ENCODE data around the gene BBX. TPM values are rescaled to one million over a fixed set of nuclear protein-coding genes. Genes with fewer than 3 reads are reported as not detected.

Gene BBX
- total RNA-seq, 1 experiment from 2014 or later = 45.0 TPM

GRCh38 chr3:107765524-107765923 lies 242.8 kb downstream of the BBX start:
- H3K36me3 Mint-ChIP-seq = peaks cover 11% of the 10 kb centered on the region
- POLR2A ChIA-PET = no interaction called here
- DNase-seq (ENCODE audit: low spot score) (peak; percentile 15), ATAC-seq (peak; percentile 65)
- H3K4me3 Mint-ChIP-seq = no peak overlapping the region
- no peak overlapping the region for H3K27ac Mint-ChIP-seq
- TF ChIP-seq, protein P1, sequence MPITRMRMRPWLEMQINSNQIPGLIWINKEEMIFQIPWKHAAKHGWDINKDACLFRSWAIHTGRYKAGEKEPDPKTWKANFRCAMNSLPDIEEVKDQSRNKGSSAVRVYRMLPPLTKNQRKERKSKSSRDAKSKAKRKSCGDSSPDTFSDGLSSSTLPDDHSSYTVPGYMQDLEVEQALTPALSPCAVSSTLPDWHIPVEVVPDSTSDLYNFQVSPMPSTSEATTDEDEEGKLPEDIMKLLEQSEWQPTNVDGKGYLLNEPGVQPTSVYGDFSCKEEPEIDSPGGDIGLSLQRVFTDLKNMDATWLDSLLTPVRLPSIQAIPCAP (CRISPR knock-in tag; IDR thresholded peaks at IDR 0.05) = no peak
- TF ChIP-seq RELA (CRISPR knock-in tag; IDR thresholded peaks at IDR 0.05; ENCODE audit: borderline replicate concordance) (no peak), ETV6 (CRISPR knock-in tag; IDR thresholded peaks at IDR 0.05) (no peak)
- H3K4me1 Mint-ChIP-seq = no peaks in the 10 kb centered on the region
- no peaks in the 10 kb centered on the region for H3K27me3 Mint-ChIP-seq (ENCODE audit: low read depth)
- CTCF ChIA-PET = interaction anchor here (0.6 to 1.5 kb wide), 5 partner anchors 8 to 184 kb away, joined by 3 to 4 read pairs (median 3); no protein-coding TSS in a partner anchor
- H3K9me3 Mint-ChIP-seq = peaks cover 6% of the 10 kb centered on the region

DNA sequence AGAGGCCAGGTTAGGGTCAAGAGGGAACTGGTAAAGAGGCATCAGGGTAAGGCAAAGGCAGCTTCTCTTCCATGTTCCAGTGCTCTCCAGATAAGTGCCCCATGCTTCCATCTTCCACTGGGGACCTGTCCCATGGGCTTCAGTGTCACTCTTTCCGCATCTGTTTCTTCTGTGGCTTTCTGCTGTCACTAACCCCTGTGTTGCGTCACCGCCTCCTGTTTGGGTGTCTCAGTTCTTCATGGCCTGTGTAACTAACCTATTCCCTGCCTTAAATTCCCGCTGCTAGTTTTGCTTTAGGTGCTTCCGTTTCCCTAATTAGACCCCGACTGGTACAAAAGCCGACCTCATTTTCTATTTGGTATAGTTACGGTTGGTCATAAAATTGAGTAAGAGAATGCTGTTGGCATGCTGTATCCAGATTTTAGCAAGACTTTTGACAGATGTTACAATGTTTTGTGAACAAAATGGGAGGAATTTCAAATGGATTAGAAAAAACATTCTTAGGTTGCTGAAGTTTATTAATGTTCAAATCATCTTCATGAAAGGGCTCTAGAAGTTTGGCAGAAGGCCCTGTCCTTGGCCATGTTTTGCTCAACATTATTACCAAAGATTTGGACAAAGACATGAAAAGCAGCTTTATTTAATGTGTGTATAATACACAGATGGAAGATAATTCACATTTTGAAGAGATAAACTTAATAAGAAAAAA lies 245.3 kb downstream of the BBX start:
- ATAC-seq = no peak
- POLR2A ChIA-PET = no interaction called here
- Mint-ChIP-seq H3K4me3 (no peak overlapping the region), H3K36me3 (peaks cover 17% of the 10 kb centered on the region), H3K4me1 (no peaks in the 10 kb centered on the region), H3K27ac (no peak overlapping the region), H3K9me3 (peaks cover 6% of the 10 kb centered on the region), H3K27me3 (ENCODE audit: low read depth) (no peaks in the 10 kb centered on the region)
- DNase-seq (ENCODE audit: low spot score) = no peak
- TF ChIP-seq TCF7 (CRISPR knock-in tag; IDR thresholded peaks at IDR 0.05; ENCODE audit: low read depth) = no peak
- TF ChIP-seq, protein P2, sequence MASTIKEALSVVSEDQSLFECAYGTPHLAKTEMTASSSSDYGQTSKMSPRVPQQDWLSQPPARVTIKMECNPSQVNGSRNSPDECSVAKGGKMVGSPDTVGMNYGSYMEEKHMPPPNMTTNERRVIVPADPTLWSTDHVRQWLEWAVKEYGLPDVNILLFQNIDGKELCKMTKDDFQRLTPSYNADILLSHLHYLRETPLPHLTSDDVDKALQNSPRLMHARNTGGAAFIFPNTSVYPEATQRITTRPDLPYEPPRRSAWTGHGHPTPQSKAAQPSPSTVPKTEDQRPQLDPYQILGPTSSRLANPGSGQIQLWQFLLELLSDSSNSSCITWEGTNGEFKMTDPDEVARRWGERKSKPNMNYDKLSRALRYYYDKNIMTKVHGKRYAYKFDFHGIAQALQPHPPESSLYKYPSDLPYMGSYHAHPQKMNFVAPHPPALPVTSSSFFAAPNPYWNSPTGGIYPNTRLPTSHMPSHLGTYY (CRISPR knock-in tag; IDR thresholded peaks at IDR 0.05) = no peak
- no peak for TF ChIP-seq GTF2I (CRISPR knock-in tag; conservative IDR thresholded peaks at IDR 0.05)
- CTCF ChIA-PET = no interaction called here

DNA sequence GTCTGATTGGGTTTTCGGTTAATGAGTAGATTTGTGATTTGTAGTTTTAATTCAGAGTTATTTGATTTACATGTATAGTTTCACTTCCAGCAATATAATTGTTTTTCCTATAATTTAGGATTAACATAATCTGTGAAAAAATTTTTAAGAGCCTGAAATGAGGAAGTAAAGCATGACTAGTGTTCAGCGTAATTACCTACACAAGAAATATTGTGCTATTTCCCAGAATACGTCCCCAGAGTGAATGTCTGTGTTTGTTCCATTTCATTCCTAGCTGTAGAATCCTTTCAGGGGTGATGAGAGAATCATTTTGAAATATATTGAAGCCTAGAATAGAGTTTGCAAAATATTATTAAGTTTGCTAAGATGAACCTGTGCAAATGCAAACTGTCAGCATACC lies 247.1 kb downstream of the BBX start:
- TF ChIP-seq E2F4 (CRISPR knock-in tag; IDR thresholded peaks at IDR 0.05; ENCODE audit: borderline replicate concordance, low read depth) = no peak
- TF ChIP-seq MAX (CRISPR knock-in tag; IDR thresholded peaks at IDR 0.05) = no peak
- Mint-ChIP-seq H3K36me3 (peaks cover 23% of the 10 kb centered on the region), H3K27ac (no peak overlapping the region), H3K4me3 (no peak overlapping the region), H3K27me3 (ENCODE audit: low read depth) (no peaks in the 10 kb centered on the region), H3K4me1 (peaks cover 6% of the 10 kb centered on the region), H3K9me3 (peaks cover 6% of the 10 kb centered on the region)
- ATAC-seq (no peak), DNase-seq (ENCODE audit: low spot score) (no peak)
- ChIA-PET POLR2A (no interaction called here), CTCF (no interaction called here)

DNA sequence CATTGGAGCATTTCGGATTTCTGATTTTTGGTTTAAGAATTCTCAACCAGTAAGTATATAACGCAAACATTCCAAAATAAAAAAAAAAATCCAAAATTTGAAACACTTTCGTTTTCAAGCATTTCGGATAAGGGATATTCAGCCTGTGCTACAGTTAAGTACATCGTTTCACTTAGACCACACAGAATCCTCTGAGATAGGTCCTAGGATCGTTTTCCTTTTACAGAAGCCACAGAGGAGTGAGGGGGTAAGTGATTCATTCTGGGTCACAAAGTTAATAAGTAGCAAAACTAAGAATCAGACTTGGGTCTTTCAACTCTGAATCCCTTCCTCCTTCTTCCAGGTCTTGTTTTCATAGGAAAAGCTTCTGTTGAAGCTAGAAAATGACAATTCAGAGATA lies 249.3 kb downstream of the BBX start:
- Mint-ChIP-seq H3K4me3 (no peak overlapping the region), H3K4me1 (peaks cover 6% of the 10 kb centered on the region), H3K27ac (no peak overlapping the region), H3K36me3 (peaks cover 13% of the 10 kb centered on the region; the same call in 1 of the 2 replicates), H3K27me3 (ENCODE audit: low read depth) (no peaks in the 10 kb centered on the region), H3K9me3 (no peaks in the 10 kb centered on the region)
- DNase-seq (ENCODE audit: low spot score) (no peak), ATAC-seq (no peak)
- POLR2A ChIA-PET = no interaction called here
- TF ChIP-seq NR3C1 (CRISPR knock-in tag; conservative IDR thresholded peaks at IDR 0.05; ENCODE audit: low read depth) = no peak
- TF ChIP-seq, protein P3, sequence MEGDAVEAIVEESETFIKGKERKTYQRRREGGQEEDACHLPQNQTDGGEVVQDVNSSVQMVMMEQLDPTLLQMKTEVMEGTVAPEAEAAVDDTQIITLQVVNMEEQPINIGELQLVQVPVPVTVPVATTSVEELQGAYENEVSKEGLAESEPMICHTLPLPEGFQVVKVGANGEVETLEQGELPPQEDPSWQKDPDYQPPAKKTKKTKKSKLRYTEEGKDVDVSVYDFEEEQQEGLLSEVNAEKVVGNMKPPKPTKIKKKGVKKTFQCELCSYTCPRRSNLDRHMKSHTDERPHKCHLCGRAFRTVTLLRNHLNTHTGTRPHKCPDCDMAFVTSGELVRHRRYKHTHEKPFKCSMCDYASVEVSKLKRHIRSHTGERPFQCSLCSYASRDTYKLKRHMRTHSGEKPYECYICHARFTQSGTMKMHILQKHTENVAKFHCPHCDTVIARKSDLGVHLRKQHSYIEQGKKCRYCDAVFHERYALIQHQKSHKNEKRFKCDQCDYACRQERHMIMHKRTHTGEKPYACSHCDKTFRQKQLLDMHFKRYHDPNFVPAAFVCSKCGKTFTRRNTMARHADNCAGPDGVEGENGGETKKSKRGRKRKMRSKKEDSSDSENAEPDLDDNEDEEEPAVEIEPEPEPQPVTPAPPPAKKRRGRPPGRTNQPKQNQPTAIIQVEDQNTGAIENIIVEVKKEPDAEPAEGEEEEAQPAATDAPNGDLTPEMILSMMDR (IDR thresholded peaks at IDR 0.05) = no peak
- TF ChIP-seq, protein P4, sequence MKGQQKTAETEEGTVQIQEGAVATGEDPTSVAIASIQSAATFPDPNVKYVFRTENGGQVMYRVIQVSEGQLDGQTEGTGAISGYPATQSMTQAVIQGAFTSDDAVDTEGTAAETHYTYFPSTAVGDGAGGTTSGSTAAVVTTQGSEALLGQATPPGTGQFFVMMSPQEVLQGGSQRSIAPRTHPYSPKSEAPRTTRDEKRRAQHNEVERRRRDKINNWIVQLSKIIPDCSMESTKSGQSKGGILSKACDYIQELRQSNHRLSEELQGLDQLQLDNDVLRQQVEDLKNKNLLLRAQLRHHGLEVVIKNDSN (CRISPR knock-in tag; IDR thresholded peaks at IDR 0.05) = no peak
- no peak for TF ChIP-seq TCF7 (CRISPR knock-in tag; IDR thresholded peaks at IDR 0.05; ENCODE audit: low read depth)
- CTCF ChIA-PET = no interaction called here

All from WTC11 (cell line).